Cortex of kidney (tissue), 1 donor: ENCODE results near the gene TXNDC15.
"Not testable (repeated sequence)": the region's sequence is repeated elsewhere in the genome, so short reads cannot be mapped to it uniquely, and the experiment has no call there.

ENCODE experiments used
- DNase-seq: peaks from one replicate; lab custom pipeline; 2025; lab: John Stamatoyannopoulos, UW

Gene TXNDC15

GRCh38 chr5:134878403-134878802, 4.2 kb downstream of the TXNDC15 start:
- DNase-seq, result no peak

GRCh38 chr5:134879456-134879855, 5.3 kb downstream of the TXNDC15 start:
- no peak for DNase-seq

GRCh38 chr5:134880937-134881336, 6.8 kb downstream of the TXNDC15 start:
- DNase-seq, result not testable (repeated sequence)

- DNase-seq, result not testable (repeated sequence)
Measured at GRCh38 chr5:134881711-134882110, 7.5 kb downstream of the TXNDC15 start.

GRCh38 chr5:134887593-134888159, 13.5 kb downstream of the TXNDC15 start:
- DNase-seq, result no peak

GRCh38 chr5:134889335-134889734, 15.2 kb downstream of the TXNDC15 start:
- no peak for DNase-seq

- no peak for DNase-seq
Measured at GRCh38 chr5:134891473-134891872, 17.3 kb downstream of the TXNDC15 start.

- no peak for DNase-seq
Measured at GRCh38 chr5:134892282-134892681, 18.1 kb downstream of the TXNDC15 start.

GRCh38 chr5:134892926-134893325, 18.8 kb downstream of the TXNDC15 start:
- no peak for DNase-seq

DNA sequence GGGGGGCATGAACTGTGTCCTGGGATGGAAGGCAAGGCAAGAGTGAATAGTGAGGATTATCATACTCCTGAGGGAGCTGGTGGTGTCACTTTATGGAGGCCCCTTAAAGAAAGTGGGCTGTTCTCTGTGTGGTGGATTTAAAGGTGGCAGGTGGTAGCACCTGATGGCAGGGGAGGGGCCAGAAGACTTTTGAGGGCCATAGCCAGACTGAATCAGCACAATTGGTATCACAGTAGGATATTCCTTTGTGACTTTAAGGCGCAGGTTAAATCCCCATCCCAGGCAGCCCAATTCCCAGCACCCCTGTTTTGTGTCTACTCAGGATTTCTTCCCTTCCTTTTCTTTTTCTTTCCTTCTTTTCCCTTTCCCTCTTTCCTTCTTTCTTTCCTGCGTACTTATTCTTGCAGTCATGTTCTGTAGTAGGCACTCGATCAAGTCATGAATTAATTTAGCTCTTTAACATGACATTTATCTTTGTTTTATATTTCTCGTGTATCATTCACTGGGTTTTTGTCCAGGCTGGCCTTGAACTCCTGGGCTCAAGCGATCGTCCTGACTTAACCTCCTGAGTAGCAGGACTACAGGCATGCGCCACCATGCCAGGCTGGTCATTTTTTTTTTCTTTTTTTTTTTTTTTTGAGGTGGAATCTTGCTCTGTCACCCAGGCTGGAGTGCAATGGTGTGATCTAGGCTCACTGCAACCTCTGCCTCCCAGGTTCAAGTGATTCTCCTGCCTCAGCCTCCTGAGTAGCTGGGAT, 19.8 kb downstream of the TXNDC15 start:
- DNase-seq, result no peak

DNA sequence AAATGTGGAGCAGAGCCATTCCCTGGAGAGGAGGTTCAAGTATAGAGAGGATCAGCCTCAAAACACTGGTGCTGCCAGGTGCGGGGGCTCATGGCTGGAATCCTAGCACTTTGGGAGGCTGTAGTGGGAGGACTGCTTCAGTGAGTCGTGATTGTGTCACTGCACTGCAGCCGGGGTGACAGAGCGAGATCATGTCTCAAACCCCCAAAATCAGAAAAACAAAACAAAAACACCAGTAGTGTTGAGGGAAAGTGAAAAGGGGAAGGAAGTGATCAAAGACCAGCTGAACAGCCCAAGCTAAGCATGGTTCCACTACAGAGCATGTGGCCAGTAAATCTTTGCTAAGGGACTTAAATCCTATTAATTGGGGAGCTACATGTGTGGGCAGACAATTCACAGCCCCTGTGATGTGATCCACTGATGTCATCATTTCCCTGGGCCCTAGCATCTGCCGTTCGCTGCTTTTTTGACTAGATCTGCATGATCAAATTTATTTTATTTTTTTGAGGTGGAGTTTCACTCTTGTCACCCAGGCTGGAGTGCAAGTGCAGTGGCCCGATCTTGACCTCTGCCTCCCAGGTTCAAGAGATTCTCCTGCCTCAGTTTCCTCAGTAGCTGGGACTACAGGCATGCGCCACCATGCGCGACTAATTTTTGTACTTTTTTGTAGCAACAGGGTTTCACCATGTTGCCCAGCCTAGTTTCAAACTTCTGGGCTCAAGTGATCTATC, 28.1 kb downstream of the TXNDC15 start:
- DNase-seq, result no peak

DNA sequence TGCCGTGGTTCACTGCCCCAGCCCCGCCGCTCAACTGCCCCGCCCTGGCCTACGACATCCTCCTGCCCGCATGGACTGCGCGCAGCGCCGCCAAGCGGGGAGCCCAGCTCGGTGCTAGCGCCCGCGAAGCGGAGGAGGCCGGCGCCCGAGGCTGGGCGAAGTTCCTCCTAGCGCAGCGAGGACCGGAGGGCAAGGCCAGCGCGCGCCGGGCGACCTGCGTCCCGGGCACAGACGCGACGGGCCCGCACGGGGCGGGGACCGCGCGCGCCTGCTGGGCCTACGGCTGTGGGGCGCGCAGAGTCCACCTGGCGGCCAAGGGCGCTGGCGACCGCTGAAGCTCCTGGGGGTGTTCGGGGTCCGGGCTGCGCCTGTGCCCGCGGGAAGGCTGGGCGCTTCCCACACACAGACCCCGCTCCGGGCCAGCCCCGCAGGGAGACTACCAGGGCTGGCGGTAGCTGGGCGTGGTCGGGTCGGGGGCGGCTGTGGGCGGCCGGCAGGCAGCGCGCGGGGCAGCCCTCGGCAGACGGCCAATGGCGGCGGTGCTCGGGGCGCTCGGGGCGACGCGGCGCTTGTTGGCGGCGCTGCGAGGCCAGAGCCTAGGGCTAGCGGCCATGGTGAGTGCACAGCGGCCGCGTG, 30.6 kb downstream of the TXNDC15 start, which contains the start of gene PCBD2:
PCBD2 (plus strand) TSS at position 522 of the 636 bp plus-strand sequence; CDS start at position 531, 9 bp downstream.
- no peak for DNase-seq

DNA sequence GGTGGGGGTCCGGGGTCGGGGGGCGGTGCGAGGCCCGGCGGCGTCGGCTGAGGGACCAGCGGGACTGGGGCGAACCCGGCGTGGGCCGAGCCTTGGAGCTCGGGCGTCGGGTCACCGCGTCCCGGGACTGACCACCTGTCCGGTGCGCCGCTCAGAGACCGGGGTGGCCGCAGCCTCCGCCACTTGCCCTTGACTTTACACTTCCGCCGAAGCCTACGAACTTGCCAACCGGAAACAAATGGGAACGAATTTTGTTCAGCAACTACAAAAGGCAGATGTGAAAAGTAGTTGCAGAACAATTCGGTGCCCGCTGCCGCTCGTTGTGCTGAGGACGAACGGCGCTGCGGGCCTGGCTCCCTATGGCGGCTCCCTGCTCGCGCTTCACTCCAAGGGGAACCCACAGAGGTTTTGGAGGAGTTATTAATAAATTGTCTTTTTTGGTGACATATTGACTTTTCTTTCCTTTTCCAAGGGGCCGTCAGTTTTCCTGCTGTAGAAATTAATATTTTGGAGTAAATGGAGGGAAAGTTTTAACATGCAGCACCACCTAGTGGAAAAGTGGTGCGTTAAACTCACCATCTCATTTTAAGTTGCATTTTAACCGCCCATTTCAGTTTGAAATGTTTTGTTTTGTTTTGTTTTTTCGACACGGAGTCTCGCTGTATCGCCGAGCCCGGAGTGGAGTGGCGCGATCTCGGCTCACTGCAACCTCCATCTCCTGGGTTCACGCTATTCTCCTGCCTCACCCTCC, 31.2 kb downstream of the TXNDC15 start:
- DNase-seq, result no peak

DNA sequence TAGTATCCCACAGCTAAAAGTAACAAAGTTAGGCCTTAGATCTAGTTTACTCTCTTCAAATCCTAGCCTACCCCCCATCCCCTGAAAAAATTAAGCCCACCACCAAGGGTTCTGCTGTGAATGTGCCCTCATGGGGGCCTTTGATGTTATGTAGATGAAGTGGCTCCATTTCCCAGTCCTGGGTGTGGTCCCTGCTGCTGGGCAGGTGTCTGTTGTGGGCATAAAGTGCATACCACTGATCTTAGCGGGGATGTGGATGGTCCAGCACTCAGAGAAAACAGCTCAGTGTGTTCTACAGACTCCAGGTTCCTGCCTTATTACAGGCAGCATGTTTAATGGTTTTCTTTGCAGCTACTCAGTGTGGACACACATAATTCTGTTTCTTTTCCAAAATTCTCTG, 32.6 kb downstream of the TXNDC15 start:
- no peak for DNase-seq

GRCh38 chr5:134910752-134911151, 36.6 kb downstream of the TXNDC15 start:
- DNase-seq, result not testable (repeated sequence)

DNA sequence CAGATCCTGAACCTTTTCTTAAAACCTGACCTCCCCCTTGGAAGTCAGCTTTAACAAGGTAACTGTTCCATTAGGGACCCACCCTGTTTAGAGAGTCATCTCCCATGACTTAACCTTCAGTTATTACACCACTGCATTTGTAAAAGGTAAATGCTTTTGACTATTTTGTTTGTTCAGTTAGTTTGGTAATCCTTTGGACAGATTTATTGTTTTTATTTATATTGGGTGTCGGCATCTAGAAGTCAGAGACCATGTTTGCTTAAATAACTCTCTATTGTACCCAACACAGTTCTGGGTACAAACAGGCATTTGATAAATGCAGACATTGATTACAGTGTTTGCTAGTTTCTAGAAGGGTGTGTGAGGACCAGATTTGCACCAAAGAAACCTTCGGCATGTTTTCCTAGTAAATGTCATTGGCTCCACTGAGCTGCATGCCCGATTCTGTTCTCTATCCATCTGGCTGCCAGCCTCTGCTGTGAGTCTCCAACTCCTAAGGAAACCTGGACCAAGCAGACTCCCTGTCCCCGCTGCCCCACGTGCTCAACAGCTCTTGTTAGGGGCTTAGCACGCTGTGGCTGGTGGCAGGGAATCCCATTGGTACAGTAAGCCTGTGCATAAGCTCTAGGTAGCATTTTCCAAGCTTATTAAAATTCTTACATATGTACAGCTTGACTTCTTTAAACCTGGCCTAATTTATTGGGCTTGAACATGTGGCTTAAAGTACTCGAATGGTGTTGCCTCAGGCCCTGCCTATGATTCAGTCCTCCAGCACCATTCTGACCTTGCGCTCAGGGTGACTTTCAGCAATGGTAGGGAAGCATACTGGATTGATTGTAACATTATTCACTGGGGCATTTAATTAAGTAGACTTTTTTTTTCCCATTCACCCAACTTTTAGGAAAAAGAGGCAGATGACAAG, 37.4 kb downstream of the TXNDC15 start:
- no peak for DNase-seq

GRCh38 chr5:134913254-134913653, 39.1 kb downstream of the TXNDC15 start:
- DNase-seq, result no peak

DNA sequence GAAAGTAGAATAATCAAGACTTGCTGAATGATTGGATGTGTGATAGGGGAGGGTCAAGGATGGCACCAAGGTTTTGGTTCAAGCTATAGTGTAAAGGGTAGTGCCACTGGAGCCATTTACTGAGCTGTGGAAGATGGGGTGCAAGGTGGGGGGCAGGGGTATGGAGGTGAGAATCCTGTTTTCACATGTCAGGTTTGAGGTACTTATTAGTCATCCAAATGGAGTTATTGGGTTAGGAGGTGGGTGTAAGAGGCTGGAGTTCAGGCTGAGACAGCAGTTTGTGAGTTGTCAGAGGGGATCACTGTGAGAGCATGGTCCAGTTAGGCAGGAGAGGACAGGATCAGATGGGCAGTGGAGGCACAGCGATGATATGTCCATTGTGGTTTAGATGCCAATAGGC, 39.6 kb downstream of the TXNDC15 start:
- no peak for DNase-seq

DNA sequence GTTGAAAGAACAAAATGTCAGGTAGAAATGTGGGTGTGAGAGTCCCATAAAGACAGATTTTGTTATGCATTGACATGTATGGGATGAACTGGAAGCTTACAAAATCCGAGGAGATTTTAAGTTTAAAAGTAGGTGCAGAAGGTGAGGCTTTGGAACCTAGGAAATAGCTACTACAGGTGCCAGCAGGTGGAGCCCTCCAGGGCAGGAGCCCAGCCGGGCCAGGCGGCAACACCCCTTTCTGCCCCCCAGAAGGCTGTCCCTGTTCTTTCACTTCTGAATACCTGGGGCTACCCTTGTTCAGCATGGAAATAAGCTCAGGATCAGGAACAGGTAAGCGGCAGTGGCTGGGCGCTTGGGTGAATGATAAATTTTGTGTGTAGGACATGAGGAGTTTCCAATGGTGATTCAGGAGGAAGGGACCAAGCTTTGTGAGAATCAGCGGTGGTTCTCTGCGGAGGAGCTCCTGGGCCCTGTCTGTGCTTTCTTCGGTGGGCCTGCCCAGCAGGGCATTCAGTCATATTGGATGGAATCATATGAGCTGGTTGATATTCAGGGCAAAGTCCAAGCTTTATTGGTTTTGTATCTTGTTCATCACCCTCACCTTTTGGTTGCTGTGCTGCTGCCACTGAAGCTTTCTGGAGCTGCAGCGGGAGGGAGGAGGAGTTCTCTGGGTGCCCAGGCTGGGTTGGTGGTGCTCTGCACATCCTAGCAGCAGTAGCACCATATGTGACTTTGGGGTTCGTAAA, 43.1 kb downstream of the TXNDC15 start:
- DNase-seq, result no peak

GRCh38 chr5:134918861-134919260, 44.7 kb downstream of the TXNDC15 start:
- DNase-seq, result no peak
